Stimulated activated CD8-positive, alpha-beta memory T cell treated with anti-CD3 and anti-CD28 coated beads, Interleukin-12 subunit alpha, Interleukin-12 subunit beta, amount 100 ng/mL, for 1 hour (primary cell): ENCODE measurements around the gene ZNF451.

Experiments used
- DNase-seq: peaks from one replicate; pipeline ENCODE4 v3.0.0-alpha.2; 2020; ENCODE audit warnings: low read depth

Gene ZNF451

DNA sequence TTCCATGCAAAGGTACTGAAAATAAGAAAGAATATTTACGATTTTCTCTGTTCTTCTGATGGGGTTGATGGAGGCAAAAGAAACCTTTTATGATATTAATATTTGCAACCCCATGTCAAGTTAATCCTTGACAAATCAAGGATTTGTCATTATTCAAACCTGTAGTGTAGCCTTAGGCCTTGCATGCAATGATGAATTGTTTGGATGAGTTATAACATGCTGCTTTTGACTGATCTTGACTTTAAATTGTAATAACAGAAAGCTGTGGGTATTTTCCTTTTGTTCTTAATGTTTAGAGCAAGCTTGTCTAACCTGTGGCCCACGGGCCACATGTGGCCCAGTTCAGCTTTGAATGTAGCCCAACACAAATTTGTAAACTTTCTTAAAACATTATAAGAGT is 69.1 kb downstream of the ZNF451 start:
- no peak for DNase-seq

DNA sequence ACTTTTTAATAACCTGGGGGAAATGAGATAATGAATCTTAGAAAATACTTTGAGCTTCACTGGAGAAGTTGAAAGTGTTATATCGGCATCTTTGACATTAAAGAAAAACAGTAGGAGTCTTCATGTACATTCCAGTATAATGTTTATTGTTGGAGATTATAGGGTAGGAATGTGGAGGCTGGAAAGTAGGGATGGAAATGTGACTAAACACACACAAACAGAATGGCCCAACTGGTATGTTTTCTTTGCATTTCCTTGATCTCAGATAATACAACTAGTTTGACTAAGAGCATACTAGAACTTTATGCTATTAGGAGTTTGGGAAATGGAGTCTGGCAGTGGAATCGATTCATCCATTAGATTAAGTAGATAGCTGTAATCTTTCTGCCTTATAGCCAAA is 72.0 kb downstream of the ZNF451 start:
- DNase-seq = no peak

DNA sequence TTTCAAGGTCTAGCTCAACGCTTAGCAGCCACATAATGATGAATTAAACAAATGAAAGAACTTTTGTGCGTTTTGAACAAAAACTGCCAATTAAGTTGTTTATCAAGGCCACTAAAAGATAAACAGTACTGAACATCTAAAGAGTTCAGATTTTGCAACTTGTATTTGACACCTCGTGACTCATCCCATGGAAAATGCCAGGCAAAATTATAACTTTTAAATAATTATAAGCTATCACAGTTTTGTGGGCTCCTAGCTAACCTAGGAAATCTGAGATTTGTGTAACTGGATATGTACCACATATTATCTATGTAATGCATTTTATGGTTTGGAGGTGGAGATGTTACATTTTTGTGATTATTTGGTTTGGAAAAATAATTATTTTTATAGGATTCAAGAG is 72.5 kb downstream of the ZNF451 start:
- no peak for DNase-seq

DNA sequence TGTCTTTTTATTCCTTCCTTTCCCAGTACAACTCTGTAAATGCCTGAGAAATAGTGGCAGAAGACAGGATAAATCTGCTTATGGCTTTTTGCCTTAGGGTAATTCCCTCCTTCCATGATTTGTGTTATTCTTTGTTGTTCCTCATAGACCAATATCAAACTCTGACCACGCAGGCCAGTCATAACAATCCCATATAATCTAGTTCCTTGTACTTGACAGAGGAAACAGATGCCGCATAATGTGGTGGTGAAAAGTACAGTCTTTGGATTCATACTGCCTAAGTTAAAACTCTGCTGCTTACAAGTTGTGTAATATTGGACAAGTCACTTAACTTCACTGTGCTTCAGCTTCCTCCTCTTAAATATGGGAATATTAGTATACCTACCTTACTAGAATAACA is 74.0 kb downstream of the ZNF451 start:
- DNase-seq = no peak

DNA sequence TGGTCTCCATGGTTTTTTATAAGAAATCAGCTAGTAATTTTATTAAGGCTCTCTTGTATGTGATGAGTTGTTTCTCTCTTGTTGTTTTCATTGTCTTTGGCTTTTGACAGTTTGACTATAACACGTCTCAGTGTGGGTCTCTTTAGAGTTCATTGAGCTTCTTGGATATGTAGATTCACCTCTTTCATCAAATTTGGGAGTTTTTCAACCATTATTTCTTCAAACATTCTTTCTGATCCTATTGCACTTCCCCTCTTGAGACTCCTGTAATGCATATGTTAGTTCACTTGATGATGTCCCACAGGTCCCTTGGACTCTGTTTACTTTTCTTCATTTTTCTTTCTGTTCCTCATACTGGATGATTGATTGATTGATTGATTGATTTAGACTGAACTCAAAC is 75.1 kb downstream of the ZNF451 start:
- no peak for DNase-seq

DNA sequence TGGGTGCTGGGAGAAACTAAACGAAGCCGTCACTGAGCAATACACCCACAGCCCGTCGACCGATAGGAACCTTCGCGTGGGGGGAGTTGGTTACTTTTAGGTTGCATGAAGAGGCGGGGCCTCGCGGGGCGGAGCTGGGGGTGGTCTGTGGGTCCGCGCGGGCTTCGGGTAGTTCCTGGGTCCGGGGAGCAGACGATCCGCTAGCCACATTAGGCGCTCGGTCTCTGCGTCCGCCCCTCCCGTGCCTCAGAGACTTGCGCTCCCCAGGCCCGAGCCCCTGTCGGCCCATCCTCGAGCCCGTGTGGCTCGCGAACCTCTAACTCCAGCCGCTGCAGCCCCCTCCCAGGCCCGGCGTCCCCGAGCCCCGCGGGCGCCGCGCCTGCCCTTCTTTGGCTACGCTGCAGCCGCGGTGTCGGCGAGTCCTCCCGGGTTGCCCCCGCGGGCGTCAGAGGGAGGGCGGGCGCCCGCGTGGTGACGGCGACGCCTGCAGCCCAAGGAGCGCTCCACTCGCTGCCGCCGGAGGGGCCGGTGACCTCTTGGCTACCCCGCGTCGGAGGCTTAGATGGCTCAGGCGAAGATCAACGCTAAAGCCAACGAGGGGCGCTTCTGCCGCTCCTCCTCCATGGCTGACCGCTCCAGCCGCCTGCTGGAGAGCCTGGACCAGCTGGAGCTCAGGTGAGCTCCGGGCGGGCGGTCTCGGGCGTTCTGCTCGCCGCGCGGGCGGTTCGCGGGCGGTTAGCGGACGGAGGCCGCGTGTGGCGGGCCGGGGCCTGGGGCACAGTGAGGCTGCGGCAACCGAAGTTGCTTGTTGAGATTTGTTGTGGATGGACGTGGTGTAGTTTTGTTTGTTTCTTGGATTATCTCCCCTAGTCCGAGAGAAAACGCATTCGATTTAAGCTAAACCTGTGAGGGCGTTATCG is 82.4 kb downstream of the ZNF451 start, which contains the start of gene BAG2:
Gene BAG2 (plus strand): TSS at position 191 of the 920 bp plus-strand sequence. CDS start 372 bp downstream, at position 563.
- peak; percentile 83 for DNase-seq

DNA sequence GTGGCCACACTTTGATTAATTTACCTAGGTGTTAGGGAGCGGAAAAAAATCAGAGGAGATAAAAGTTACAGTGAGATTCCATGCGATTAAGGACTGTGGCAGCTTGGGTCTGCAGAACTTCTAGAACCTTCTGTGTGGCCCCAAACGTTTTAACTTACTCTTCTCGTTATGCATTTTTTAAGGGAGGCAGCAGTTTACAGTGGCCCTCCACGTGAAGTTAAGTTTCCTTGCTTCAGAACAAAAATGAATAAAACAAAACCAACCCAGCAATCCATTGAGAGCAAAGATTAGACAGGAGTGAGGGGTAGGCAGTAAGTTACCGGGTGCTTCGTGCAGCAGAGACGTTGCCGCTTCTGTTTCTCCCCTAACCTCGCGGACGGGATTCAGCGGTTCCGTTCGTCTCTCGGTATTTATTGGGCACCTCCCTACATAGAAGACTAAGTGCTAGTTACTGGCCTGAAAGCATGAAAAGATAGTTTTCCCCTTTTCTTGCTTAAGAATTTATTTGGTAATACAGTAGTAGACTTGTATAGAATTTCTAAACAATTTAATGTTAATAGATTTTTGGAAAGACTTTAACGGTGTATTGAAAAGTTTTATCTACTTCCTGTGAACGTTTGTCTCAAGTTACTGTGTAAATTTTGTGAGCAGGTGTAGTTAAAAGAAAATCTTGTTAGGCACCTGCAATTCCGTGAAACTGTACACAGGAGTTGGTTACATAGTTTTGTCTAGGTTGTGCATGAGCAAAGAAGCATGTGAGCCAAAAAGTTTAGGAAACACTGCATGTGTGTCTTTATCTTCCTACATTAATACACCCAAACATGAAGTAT is 83.3 kb downstream of the ZNF451 start:
- DNase-seq = no peak

DNA sequence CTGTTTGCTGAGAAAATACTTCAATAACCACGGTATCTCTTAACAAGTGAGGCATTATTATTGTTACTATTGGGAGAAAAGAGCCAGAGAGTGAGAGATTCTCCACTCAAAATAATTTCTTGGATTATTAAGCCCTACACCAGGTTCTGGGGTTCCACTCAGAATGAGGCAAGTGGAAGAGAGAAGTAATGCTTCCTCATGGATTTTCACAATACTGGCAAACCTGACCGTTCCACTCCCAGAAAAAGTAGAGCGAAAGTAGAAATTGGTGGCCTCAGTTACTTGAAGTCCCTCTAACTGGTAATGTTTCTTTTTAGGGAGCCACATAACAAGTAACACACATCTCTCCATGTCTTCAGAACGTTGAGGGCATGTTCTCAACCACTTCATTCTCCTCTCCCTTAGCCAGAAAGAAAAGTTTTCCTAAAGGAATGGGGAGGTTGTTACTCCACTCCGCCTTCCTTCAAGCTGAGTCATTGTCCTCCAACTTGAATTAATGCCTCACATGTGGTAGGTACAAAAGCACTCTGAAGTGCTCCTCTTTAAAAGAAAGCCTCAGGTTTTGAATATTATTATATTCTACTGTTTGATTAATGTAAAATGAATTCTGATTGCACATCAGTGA is 84.0 kb downstream of the ZNF451 start:
- DNase-seq = no peak

DNA sequence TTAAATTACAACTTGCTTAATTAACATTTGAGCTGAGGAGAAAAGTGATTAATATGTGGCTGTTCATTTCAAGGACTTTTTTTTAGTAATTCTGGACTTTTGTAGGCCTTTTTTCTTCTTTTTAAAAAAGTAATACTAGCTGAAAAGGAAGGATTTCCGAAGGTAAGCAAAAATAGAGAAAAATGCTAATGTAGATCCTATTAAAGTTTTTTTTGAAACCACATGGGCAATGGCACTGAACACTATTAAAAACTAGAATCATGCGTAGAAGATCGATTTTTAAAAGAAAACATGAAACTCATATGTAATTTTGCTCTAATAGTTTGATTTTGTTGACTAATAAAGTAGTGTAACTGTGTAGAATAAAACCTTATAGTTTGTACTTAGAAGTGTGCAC is 84.5 kb downstream of the ZNF451 start:
- DNase-seq = no peak

DNA sequence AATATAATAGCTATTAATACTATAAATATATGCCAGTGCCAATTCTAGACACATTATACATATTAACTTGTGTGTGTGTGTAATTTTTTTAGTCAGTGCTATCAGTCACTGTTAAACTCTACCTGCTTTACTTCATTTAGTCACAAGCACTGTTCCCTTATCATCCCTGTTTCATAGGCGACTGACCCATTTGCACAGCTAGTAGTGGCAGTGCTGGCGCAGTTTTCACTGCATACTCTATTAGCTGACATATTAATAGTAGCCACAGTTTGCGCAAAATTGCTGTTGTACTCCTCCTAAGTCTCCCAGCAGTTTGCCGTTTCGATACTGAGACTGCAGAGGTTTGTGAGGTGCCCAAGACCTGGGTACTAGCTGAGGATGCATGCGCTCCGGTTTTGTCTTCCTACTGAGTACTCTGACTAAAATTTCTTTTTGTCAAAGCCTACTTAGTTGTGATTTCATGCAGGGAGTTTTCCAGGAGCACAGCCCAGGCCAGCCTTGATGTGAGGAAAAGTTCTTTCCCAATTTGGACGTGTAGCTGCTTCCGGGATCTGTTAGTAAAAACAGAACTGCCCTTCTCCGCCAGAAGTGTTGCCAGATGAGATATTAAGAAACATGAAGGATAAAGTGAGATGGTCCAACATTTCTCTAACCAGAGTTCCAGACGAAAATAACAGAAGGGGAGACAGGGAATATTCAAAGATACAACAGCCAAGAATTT is 87.7 kb downstream of the ZNF451 start:
- DNase-seq = no peak

DNA sequence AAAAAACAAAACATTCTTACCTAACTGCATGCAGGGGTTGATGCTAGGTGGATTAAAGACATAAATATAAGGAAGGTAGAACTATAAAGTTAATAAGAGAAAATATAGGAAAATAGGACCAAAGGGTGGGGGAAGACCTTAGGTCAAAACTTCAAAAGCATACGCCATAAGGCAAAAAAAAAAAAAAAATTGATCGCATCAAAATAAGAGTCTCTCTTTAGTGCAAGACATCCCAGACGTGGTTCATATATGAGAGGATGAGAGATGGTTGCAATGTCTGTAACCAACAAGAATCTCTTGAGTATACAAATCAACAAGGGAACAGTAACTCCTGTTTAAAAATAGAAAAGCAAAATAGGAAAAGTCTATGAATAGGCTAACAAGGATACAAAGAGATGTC is 90.6 kb downstream of the ZNF451 start:
- DNase-seq = no peak

DNA sequence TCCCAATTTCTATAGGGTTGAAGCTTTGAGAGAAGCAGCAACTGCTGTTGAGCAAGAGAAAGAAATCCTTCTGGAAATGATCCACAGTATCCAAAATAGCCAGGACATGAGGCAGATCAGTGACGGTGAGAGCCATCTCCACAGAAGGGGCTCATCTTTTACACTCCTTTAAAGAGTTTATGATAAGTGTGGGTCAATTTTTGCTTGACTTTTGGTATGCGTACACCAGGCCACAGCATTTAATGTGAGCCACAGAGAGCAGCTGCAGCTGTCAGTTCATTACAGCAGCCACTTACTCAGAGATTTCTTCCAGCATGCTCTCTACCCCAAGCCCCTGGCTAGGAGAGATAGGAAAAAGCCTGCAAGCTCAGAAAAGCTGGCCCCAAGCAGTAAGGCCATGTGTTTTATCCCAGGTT is 92.0 kb downstream of the ZNF451 start:
- no peak for DNase-seq

DNA sequence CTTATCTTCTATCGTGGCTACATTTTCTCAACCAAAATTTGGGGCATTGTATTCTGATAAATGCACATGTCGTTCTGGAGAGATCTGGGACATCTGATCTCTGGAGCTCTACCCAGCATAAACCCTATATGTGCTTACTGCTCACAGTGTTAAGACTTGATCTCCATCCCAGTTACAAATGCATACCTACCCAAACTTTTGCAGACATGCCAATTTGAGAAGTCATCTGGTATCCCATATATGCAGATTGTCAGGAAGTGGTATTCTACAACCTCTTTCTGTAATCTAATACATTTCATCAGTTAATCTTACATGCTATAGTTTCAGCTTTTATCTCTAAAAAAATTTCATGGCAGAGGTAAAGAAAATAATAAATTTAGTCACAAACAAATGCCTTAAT is 93.3 kb downstream of the ZNF451 start:
- no peak for DNase-seq

DNA sequence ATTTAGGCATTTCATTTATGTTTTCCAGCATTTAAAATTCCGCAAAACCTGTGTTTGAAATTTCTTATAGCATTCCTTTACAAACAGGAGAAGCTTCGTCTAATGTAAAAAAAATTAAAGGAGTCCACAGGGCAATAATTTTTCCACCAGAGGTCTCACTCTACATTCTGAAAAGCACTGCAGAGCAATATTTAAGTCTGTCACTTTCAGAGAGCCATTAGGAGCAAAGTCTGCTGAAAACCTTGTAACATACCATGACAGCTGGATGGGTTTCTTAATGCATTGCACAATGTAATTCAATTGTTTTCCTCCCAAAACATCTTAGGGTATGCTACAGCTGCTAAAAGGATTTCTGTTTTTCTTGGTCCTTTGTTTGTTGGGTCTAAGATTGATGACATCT is 100.2 kb downstream of the ZNF451 start:
- no peak for DNase-seq

DNA sequence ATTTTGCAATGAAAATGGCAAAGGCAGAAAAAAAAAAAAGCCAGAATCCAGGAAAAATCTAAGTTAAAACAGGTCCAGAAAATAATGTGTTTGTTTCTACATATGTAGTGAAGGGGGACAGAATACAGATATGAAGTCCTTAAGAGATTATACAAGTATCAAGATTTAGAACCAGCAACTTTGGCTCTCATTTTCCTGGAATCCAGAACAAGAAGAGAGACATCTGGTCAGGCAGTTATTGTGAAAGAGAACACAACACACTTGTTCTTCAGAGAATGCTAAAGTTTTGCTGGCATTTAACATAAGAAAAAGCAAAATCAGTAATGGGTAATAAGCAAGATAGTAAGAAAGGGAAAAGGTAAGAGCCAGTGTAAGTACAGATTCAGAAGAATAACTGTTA is 103.2 kb downstream of the ZNF451 start:
- DNase-seq = no peak

DNA sequence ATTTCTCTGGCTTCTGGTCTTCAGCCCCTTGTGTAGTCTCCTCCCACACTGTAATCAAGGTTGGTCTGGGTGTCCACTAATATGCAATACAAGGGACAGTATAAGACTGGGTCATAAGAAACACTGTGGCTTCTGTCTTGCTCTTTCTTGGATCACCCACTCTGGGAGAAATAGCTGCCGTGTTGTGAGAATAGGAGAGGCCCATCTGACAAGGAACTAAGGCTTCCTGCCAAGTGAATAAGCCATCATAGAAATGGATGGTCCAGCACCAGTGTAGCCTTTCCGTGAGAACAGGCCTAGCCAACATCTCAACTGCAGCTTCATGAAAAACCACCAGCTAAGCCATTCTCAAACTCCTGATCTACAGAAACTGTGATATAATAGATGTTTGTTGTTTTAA is 105.5 kb downstream of the ZNF451 start:
- no peak for DNase-seq

DNA sequence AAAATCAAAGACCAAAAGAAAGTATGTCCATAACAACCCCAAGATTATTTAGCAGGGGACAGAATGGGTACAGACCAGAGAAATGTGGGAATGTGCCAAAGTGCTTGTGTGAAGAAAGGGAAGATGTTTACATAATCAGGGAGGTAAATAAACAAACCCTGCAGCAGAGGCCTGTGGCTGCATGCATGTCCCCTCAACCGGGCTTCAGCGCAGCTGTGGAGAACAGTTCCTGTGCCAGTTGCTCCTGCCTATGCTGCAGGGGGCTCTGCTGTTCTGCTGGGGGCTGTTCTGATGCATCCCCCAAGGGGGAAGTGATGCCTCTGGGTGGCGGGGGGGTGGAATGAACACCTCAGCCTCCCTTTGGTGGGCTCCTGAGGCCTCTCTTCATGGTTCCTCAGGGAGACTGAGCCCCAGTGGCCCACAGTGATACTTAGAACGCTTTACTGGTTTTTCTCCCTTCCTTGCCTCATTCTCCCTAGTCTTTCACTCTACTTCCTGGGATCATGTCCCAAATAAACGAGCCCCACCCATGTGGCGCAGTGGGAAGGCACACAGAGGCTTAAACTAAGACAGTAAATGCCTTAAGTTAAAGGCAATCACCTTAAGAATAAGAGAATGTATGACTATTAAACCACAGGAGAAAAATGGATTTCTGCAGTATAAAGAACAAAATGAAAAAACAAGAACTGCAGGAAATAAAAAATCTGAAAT is 109.1 kb downstream of the ZNF451 start:
- no peak for DNase-seq

DNA sequence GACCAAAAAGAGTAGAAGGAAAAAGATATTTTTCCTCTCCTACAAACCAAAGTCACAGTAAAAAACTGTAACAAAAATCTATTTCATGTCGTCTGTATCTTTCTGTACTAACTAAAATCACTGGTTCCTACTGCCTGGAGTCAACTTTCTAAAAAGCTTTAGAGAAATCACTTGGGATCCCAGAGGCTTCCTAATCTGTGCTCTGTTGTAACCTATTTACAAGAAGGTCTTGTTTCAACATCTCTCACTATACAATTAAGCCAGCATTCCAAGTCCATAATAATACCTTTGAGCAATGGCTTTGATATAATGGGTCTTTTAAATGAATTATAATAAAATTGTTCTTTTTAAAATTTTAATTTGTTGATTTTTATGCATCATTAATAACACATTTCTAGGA is 111.7 kb downstream of the ZNF451 start:
- DNase-seq = no peak

DNA sequence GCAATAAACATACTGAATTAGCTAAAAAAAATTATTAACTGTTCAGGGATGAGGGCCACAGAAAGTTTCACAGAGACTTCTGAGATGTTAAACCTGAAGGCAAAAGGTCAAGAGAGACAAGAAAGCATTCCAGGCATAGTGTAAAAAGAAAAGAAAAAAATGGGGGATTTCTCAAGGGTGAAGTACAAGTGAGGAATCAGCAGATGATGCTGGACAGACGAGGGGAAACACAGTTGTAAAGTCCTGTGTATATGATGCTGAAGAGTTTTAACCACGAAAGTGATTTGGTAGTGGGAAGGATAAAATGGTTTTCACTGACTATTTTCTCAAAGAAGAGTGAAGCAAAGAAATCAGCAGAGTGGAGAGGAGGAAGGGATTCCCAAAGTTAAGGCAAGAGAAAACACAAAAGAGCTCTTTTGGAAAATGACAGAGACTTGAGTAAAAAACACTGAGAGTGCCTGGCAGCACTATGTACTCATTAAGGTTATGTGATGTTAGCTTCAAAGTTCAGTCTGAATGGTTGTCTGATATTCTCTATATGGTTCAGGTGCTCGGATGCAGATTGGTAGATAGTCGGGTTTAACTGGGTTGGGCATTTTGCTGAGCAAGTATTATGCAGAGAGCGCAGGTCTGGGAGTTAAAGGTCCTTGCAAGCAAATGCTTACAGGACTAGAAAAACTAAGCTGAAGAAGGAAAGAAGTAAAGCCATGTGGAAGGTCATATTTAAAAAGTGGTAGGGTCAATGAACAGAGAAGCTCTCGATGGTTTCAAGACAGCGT is 115.8 kb downstream of the ZNF451 start:
- no peak for DNase-seq

DNA sequence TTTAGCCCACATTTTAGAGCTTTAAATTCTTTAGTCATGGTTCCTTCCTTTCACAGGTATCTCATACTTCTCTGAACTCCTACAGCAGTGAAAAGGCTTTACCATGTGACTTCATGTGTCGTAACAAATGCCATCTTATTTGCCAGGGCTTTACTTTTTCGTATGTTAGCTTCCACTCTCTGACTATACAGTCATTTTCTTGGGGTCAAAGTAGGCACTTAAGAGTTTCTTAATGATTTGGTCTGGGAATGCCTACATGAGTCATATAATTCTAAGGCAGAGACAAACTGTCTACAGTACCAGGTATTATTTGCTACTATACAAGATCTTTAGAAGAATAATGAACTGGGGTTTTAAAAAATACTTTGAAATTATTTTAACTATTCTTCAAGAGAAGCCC is 117.2 kb downstream of the ZNF451 start:
- no peak for DNase-seq

DNA sequence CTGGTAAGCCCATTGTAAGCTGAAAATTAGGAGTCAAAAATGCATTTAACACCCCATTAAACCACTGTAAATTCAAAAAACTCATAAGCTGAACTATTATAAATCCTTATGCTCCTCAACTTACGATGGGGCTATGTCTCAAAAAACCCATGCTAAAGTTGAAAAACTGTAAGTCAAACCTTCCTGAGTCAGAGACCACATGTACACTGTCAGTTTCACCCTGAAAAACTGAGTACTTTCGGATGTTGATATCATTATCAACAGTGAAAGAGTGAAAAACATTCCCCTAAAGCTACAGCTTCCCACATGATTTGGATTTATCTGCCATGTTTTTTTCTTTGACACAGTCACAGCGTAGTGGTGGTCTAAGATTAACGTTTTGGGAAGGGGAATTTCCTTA is 117.9 kb downstream of the ZNF451 start:
- no peak for DNase-seq
